Ovary (tissue), 9 donors: Measurements from ENCODE around the gene F2RL1. TPM values are rescaled to one million over a fixed set of nuclear protein-coding genes. Genes with fewer than 3 reads are reported as not detected.

Source experiments
- DNase-seq, 5 donors: peaks; one replicate each; pipeline ENCODE4 v3.0.0-alpha.2; 2019 to 2020
- H3K27ac ChIP-seq, 2 donors: fragments of 200-600 bp; one replicate each; pipeline versions ENCODE4 v1.5.1 to v1.8.0; 2019 to 2022
- H3K27me3 ChIP-seq: fragments of 200-600 bp; one replicate; pipeline ENCODE4 v1.8.0; 2022
- H3K36me3 ChIP-seq: fragments of 200-600 bp; sonication (generic); one replicate; pipeline ENCODE4 v1.5.1; 2019
- H3K4me1 ChIP-seq: one replicate; pipeline ENCODE4 v1.8.1; 2013; ENCODE audit warnings: mild to moderate bottlenecking, moderate library complexity; ENCODE audit not compliant: insufficient read depth
- H3K4me3 ChIP-seq: fragments of 200-600 bp; sonication (generic); one replicate; pipeline ENCODE4 v1.5.1; 2017
- H3K9me3 ChIP-seq, 2 donors: fragments of 200-600 bp in 1 of 2; sonication (generic) in 1 of 2; one replicate each; pipeline versions ENCODE4 v1.5.1 to v1.8.1; 2013 to 2019; ENCODE audit warnings: mild to moderate bottlenecking in 1 of 2, moderate library complexity in 1 of 2
- CTCF ChIP-seq, 3 donors: fragments of 450-650 bp in 2 of 3; fragments of 200-600 bp in 1 of 3; IDR thresholded peaks; one replicate each; pipeline versions ENCODE4 v1.5.1 to v1.8.0; 2016 to 2022; ENCODE audit warnings: antibody characterized with exemption in 3 of 3, mild to moderate bottlenecking in 1 of 3
- EP300 ChIP-seq: sonication (generic); formaldehyde crosslinking; IDR thresholded peaks from one replicate; pipeline ENCODE4 v1.6.1; 2017; ENCODE audit warnings: antibody characterized with exemption
- POLR2A ChIP-seq: fragments of 450-650 bp; IDR thresholded peaks from one replicate; pipeline ENCODE4 v1.6.1; 2017; ENCODE audit warnings: antibody characterized with exemption, mild to moderate bottlenecking, moderate library complexity
- WGBS, 3 donors: extraction: QIAGEN DNeasy Blood & Tissue Kit in 1 of 3; methylation state at CpG; one replicate each; pipeline versions ENCODE4 v1.1.5 to v1.1.7; 2013 to 2017; 5-methylcytosine and 5-hydroxymethylcytosine counted together
- intact Hi-C, 4 donors: fragments of 100-400 bp; cut with DNase I; formaldehyde crosslinking; loops; one replicate each; pipeline versions ENCODE4 v1.11.0 to v1.15.1; 2022 to 2023
- polyA plus RNA-seq, 2 donors: library from polyadenylated mRNA; stranded (reverse); fragments of 200-250 nt in 1 of 2; fragments of 350-450 nt in 1 of 2; fragmentation: Illumina TruSeq in 1 of 2; extraction: RNeasy Lipid Tissue Mini Kit (QIAGEN cat#74804) in 1 of 2; gene quantifications; one replicate each; pipeline ENCODE4 v1.2.3, GENCODE V29; 2013 to 2014
- total RNA-seq, 7 donors: library from RNA; depleted of rRNA in 2 of 7; stranded (reverse); fragments of >200 nt in 2 of 7; fragmentation: NEBNext Ultra II Directional in 3 of 7; extraction: Animal tissue kit (Norgen Biotek cat#: 25700) in 3 of 7; gene quantifications; one replicate each; pipeline versions ENCODE4 v1.1.0 to v1.2.4, GENCODE V29; 2016 to 2023
- donor health status: DM: no; HTN: no; CAD: no; lungs with moderate emphysema.
- donor health status: DM: no; HTN: no; CAD: no.
- donor health status: Bipolar disorder and iron deficiency.
- donor health status: DM: yes; HTN: yes; CAD: no.
- donor health status: DM: no; HTN: no; CAD: no.
- donor health status: DM: yes; HTN: yes; CAD: no.

F2RL1 gene
- total and polyA plus RNA-seq, 9 donors, result 0.10 to 12.3 (median 1.1) TPM

- H3K27ac ChIP-seq, result no peak overlapping the region
- no peaks in the 10 kb centered on the region for H3K27me3 ChIP-seq
- no peak for TF ChIP-seq POLR2A
- intact Hi-C loops, result no loop called here
- H3K36me3 ChIP-seq, result no peaks in the 10 kb centered on the region
- H3K9me3 ChIP-seq, result no peaks in the 10 kb centered on the region
- DNase-seq, result no peak
- WGBS, 3 donors, result 90 to 91% (median 91%) methylated on average over 10 of the region's 10 CpGs
- H3K4me1 ChIP-seq, result no peaks in the 10 kb centered on the region
- no peak overlapping the region for H3K4me3 ChIP-seq
Observed at GRCh38 chr5:76859591-76860247, 40.9 kb downstream of the F2RL1 start.

- intact Hi-C loops, result no loop called here
- no peak overlapping the region for H3K4me3 ChIP-seq
- TF ChIP-seq EP300, result no peak
- no peak for TF ChIP-seq CTCF (IDR thresholded peaks at IDR 0.05)
- no peak for TF ChIP-seq POLR2A
Observed at GRCh38 chr5:76861612-76862011, 42.8 kb downstream of the F2RL1 start.

GRCh38 chr5:76863001-76863400 lies 44.2 kb downstream of the F2RL1 start:
- TF ChIP-seq POLR2A (no peak), EP300 (no peak), CTCF (IDR thresholded peaks at IDR 0.05) (no peak)

More at GRCh38 chr5:76861612-76862011, 42.8 kb downstream of the F2RL1 start:
- 56 to 81% (median 70%) methylated on average over 5 of the region's 5 CpGs for WGBS, 3 donors
- Histone ChIP-seq H3K27me3 (no peaks in the 10 kb centered on the region), H3K27ac (no peak overlapping the region), H3K9me3 (no peaks in the 10 kb centered on the region), H3K4me1 (no peaks in the 10 kb centered on the region), H3K36me3 (no peaks in the 10 kb centered on the region)
- DNase-seq, result no peak

GRCh38 chr5:76866503-76866902 lies 47.7 kb downstream of the F2RL1 start:
- 82 to 87% (median 85%) methylated on average over 2 of the region's 2 CpGs for WGBS, 3 donors
- no peaks in the 10 kb centered on the region for H3K9me3 ChIP-seq
- intact Hi-C loops, result no loop called here
- no peak overlapping the region for H3K27ac ChIP-seq
- H3K4me1 ChIP-seq, result no peaks in the 10 kb centered on the region
- no peak for TF ChIP-seq CTCF (IDR thresholded peaks at IDR 0.05)
- TF ChIP-seq EP300, result no peak
- no peak for TF ChIP-seq POLR2A
- no peaks in the 10 kb centered on the region for H3K36me3 ChIP-seq
- DNase-seq, result no peak
- H3K4me3 ChIP-seq, result no peak overlapping the region
- H3K27me3 ChIP-seq, result no peaks in the 10 kb centered on the region

More at GRCh38 chr5:76863001-76863400, 44.2 kb downstream of the F2RL1 start:
- no peak overlapping the region for H3K4me3 ChIP-seq
- H3K36me3 ChIP-seq, result no peaks in the 10 kb centered on the region
- H3K27ac ChIP-seq, result no peak overlapping the region
- intact Hi-C loops, result no loop called here
- H3K4me1 ChIP-seq, result no peaks in the 10 kb centered on the region
- no peaks in the 10 kb centered on the region for H3K9me3 ChIP-seq
- WGBS, 3 donors, result 21 to 26% (median 24%) methylated on average over 1 of the region's 1 CpG
- DNase-seq, result no peak
- H3K27me3 ChIP-seq, result no peaks in the 10 kb centered on the region

- Histone ChIP-seq H3K9me3 (no peaks in the 10 kb centered on the region), H3K36me3 (no peaks in the 10 kb centered on the region), H3K27ac (no peak overlapping the region), H3K27me3 (no peaks in the 10 kb centered on the region), H3K4me1 (no peaks in the 10 kb centered on the region), H3K4me3 (no peak overlapping the region)
- TF ChIP-seq EP300, result no peak
- DNase-seq, result no peak
- WGBS, 3 donors, result 70 to 79% (median 77%) methylated on average over 4 of the region's 4 CpGs
- intact Hi-C loops, result no loop called here
Observed at GRCh38 chr5:76867038-76867437, 48.2 kb downstream of the F2RL1 start.
